Neural progenitor cell (in vitro differentiated cells): ENCODE results near the gene PDGFRB. TPM values are rescaled to one million over a fixed set of nuclear protein-coding genes. Genes with fewer than 3 reads are reported as not detected.
A peak's percentile ranks its signal among the peaks of the same experiment; 100 is the strongest.

Experiments used
- DNase-seq: peaks from one replicate; pipeline ENCODE4 v3.0.0-alpha.2; 2016; ENCODE audit warnings: low spot score
- H2AFZ ChIP-seq: fragments of 200-600 bp; sonication (generic); replicated peaks from 2 replicates; pipeline ENCODE4 v1.6.1; 2016; ENCODE audit warnings: antibody characterized with exemption
- H3F3A ChIP-seq: fragments of 200-600 bp; sonication (generic); 2 replicates; pipeline ENCODE4 v1.6.1; 2016; ENCODE audit warnings: antibody characterized with exemption, low read depth
- H3K27ac ChIP-seq: fragments of 200-600 bp; sonication (generic); 2 replicates; pipeline ENCODE4 v1.5.1; 2016; ENCODE audit warnings: mild to moderate bottlenecking
- H3K27me3 ChIP-seq: fragments of 200-600 bp; sonication (generic); 2 replicates; pipeline ENCODE4 v1.6.1; 2016; ENCODE audit warnings: mild to moderate bottlenecking, moderate library complexity
- H3K36me3 ChIP-seq: fragments of 200-600 bp; sonication (generic); 2 replicates; pipeline ENCODE4 v1.5.1; 2016
- H3K4me1 ChIP-seq: fragments of 200-600 bp; sonication (generic); 2 replicates; pipeline ENCODE4 v1.6.1; 2016; ENCODE audit warnings: mixed run types
- H3K4me2 ChIP-seq: fragments of 200-600 bp; sonication (generic); 2 replicates; pipeline ENCODE4 v1.6.1; 2016
- H3K4me3 ChIP-seq: fragments of 200-600 bp; sonication (generic); 2 replicates; pipeline ENCODE4 v1.5.1; 2016
- H3K79me2 ChIP-seq: fragments of 200-600 bp; sonication (generic); 2 replicates; pipeline ENCODE4 v1.6.1; 2016; ENCODE audit warnings: low read depth
- H3K9ac ChIP-seq: fragments of 200-600 bp; sonication (generic); 2 replicates; pipeline ENCODE4 v1.6.1; 2016
- H3K9me3 ChIP-seq: fragments of 200-600 bp; sonication (generic); 2 replicates; pipeline ENCODE4 v1.5.1; 2016; ENCODE audit warnings: low read depth
- H4K20me1 ChIP-seq: fragments of 200-600 bp; sonication (generic); 2 replicates; pipeline ENCODE4 v1.6.1; 2016; ENCODE audit warnings: low read depth
- H3K27ac Mint-ChIP-seq: 3 replicates; pipeline ENCODE4 v1.8.0; 2021; ENCODE audit warnings: mixed read lengths
- H3K27me3 Mint-ChIP-seq: 2 replicates; pipeline ENCODE4 v1.8.0; 2022; ENCODE audit warnings: low read depth, mild to moderate bottlenecking, inconsistent platforms, moderate library complexity, mixed read lengths; ENCODE audit not compliant: insufficient read depth
- H3K36me3 Mint-ChIP-seq: 3 replicates; pipeline ENCODE4 v1.8.0; 2021; ENCODE audit warnings: mixed read lengths
- H3K4me1 Mint-ChIP-seq: 3 replicates; pipeline ENCODE4 v1.8.0; 2021; ENCODE audit warnings: mixed read lengths
- H3K4me3 Mint-ChIP-seq: 3 replicates; pipeline ENCODE4 v1.8.0; 2021; ENCODE audit warnings: mild to moderate bottlenecking, moderate library complexity, mixed read lengths
- H3K9me3 Mint-ChIP-seq: 3 replicates; pipeline ENCODE4 v1.8.0; 2020; ENCODE audit warnings: mixed read lengths
- CTCF ChIP-seq: fragments of 200-600 bp; sonication (generic); IDR thresholded peaks from 2 replicates; pipeline ENCODE4 v1.5.1; 2017; ENCODE audit warnings: antibody characterized with exemption, mild to moderate bottlenecking
- EZH2 ChIP-seq: fragments of 200-600 bp; sonication (generic); IDR thresholded peaks from 2 replicates; pipeline ENCODE4 v1.6.1; 2017; ENCODE audit warnings: antibody characterized with exemption, mild to moderate bottlenecking, moderate library complexity
- EZH2phosphoT487 ChIP-seq: fragments of 200-600 bp; sonication (generic); IDR thresholded peaks from 2 replicates; pipeline ENCODE4 v1.6.1; 2017; ENCODE audit warnings: antibody characterized with exemption
- total RNA-seq: library from RNA; depleted of rRNA; stranded (reverse); fragments of >200 nt; gene quantifications from 2 replicates; pipeline ENCODE4 v1.2.3, GENCODE V29; 2015; ENCODE audit warnings: low replicate concordance

Gene PDGFRB
- total RNA-seq, 1 donor from 2014 or later, result 8.9 TPM

- Mint-ChIP-seq H3K4me3 (no peak overlapping the region), H3K27ac (no peak overlapping the region), H3K4me1 (peaks cover 28% of the 10 kb centered on the region), H3K9me3 (peaks cover 2% of the 10 kb centered on the region), H3K27me3 (peaks cover 19% of the 10 kb centered on the region), H3K36me3 (no peaks in the 10 kb centered on the region)
- Histone ChIP-seq H3K36me3 (no peaks in the 10 kb centered on the region), H2AFZ (no peak overlapping the region), H3K9me3 (no peaks in the 10 kb centered on the region), H3K79me2 (no peaks in the 10 kb centered on the region), H3K4me2 (no peak overlapping the region), H4K20me1 (no peaks in the 10 kb centered on the region), H3K27me3 (peaks cover 32% of the 10 kb centered on the region), H3K4me3 (no peak overlapping the region), H3K4me1 (peaks cover 11% of the 10 kb centered on the region), H3K27ac (no peak overlapping the region), H3F3A (no peaks in the 10 kb centered on the region), H3K9ac (no peak overlapping the region)
- TF ChIP-seq EZH2, result no peak
- TF ChIP-seq EZH2phosphoT487, result no peak
- no peak for TF ChIP-seq CTCF
- no peak for DNase-seq
Observed at GRCh38 chr5:150183436-150183835, 27.8 kb upstream of the PDGFRB start.

GRCh38 chr5:150182774-150183173 is 27.1 kb upstream of the PDGFRB start:
- H3K9ac ChIP-seq, result no peak overlapping the region
- DNase-seq, result no peak
- no peak overlapping the region for H3K4me2 ChIP-seq
- TF ChIP-seq EZH2 (no peak), EZH2phosphoT487 (no peak), CTCF (no peak)
- no peak overlapping the region for H2AFZ ChIP-seq
- peak overlapping the region; percentile 69 for H3K27ac Mint-ChIP-seq
- no peaks in the 10 kb centered on the region for H4K20me1 ChIP-seq
- peaks cover 28% of the 10 kb centered on the region for H3K4me1 Mint-ChIP-seq
- H3K27me3 ChIP-seq, result peaks cover 25% of the 10 kb centered on the region
- H3F3A ChIP-seq, result no peaks in the 10 kb centered on the region
- no peak overlapping the region for H3K4me3 Mint-ChIP-seq
- H3K9me3 ChIP-seq, result no peaks in the 10 kb centered on the region
- peaks cover 15% of the 10 kb centered on the region for H3K27me3 Mint-ChIP-seq
- H3K36me3 Mint-ChIP-seq, result no peaks in the 10 kb centered on the region
- peaks cover 11% of the 10 kb centered on the region for H3K4me1 ChIP-seq
- no peaks in the 10 kb centered on the region for H3K79me2 ChIP-seq
- no peak overlapping the region for H3K4me3 ChIP-seq
- H3K9me3 Mint-ChIP-seq, result peaks cover 2% of the 10 kb centered on the region
- H3K36me3 ChIP-seq, result no peaks in the 10 kb centered on the region
- no peak overlapping the region for H3K27ac ChIP-seq

GRCh38 chr5:150181766-150182545 is 26.3 kb upstream of the PDGFRB start:
- Histone ChIP-seq H2AFZ (no peak overlapping the region), H3K79me2 (no peaks in the 10 kb centered on the region), H3K27ac (no peak overlapping the region), H3K4me3 (no peak overlapping the region), H3K27me3 (peaks cover 17% of the 10 kb centered on the region), H4K20me1 (no peaks in the 10 kb centered on the region), H3K9ac (no peak overlapping the region), H3K9me3 (no peaks in the 10 kb centered on the region), H3F3A (no peaks in the 10 kb centered on the region), H3K4me1 (peaks cover 11% of the 10 kb centered on the region), H3K36me3 (no peaks in the 10 kb centered on the region), H3K4me2 (no peak overlapping the region)
- TF ChIP-seq EZH2, result no peak
- no peak for TF ChIP-seq CTCF
- no peak for TF ChIP-seq EZH2phosphoT487
- Mint-ChIP-seq H3K36me3 (no peaks in the 10 kb centered on the region), H3K4me3 (no peak overlapping the region), H3K4me1 (peaks cover 28% of the 10 kb centered on the region), H3K27me3 (peaks cover 12% of the 10 kb centered on the region), H3K27ac (peak overlapping the region; percentile 58), H3K9me3 (peaks cover 2% of the 10 kb centered on the region)
- DNase-seq, result no peak
